NT2/D1 (cell line): ENCODE results near the gene MYOD1.

ENCODE experiments used
- SUZ12 ChIP-seq: IDR thresholded peaks from 2 replicates; pipeline ENCODE4 v1.6.1; 2011; ENCODE audit not compliant: insufficient read length, insufficient read depth; ENCODE audit errors: extremely low read depth
- ZNF274 ChIP-seq: IDR thresholded peaks from 2 replicates; pipeline ENCODE4 v1.6.1; 2011; ENCODE audit warnings: mild to moderate bottlenecking, low read depth, low read length

DNA sequence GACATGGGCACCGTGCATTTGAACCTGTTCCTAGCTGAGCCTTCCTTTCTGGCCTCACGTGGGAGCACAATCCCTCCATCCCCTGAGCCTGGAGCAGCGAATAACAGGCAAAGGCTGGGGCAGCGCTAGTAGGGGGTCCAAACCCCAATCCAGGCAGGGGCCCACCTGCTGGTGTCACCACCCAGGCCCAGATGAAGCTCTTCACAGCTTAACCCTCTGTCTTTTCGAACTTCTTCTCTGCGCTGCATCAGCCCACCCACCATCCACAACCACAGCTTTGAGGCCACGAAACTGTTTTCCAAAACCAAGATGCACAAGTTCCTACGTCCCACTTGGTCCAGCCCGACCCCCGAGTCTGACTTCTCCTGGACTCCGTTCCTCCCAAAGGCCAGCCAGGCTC is 26.7 kb downstream of the MYOD1 start:
- TF ChIP-seq SUZ12 (no peak), ZNF274 (no peak)
